ENCODE results near the gene MGA. TPM values are rescaled to one million over a fixed set of nuclear protein-coding genes. Genes with fewer than 3 reads are reported as not detected.
A peak's percentile ranks its signal among the peaks of the same experiment; 100 is the strongest.

MGA gene
- total RNA-seq, 4 donors from 2014 or later: 29.7 to 53.8 (median 31.7) TPM

- Histone ChIP-seq H3K4me1 (peaks cover 0 to 45% (median 24%) of the 10 kb centered on the region in 4 donors), H3K27me3 (no peaks in the 10 kb centered on the region), H3K4me3 (peak overlapping the region in 2 of 4 donors; percentile 73 to 85), H3K9me3 (no peaks in the 10 kb centered on the region), H3K27ac (peak overlapping the region; percentile 37 to 91 (median 86)), H3K36me3 (no peaks in the 10 kb centered on the region)
- DNase-seq (ENCODE audit: low spot score in 2 of 2): no peak
- WGBS, 2 donors: 27 to 30% methylated on average over 5 of the region's 5 CpGs
- TF ChIP-seq EP300 (IDR thresholded peaks at IDR 0.05) (no peak), POLR2A (IDR thresholded peaks at IDR 0.05) (no peak), CTCF (IDR thresholded peaks at IDR 0.05) (no peak)
Measured at GRCh38 chr15:41773332-41773728, 113.1 kb downstream of the MGA start.

- no peak for DNase-seq (ENCODE audit: low spot score in 2 of 2)
- Histone ChIP-seq H3K27ac (peak overlapping the region; percentile 37 to 91 (median 86)), H3K9me3 (no peaks in the 10 kb centered on the region), H3K27me3 (no peaks in the 10 kb centered on the region), H3K36me3 (no peaks in the 10 kb centered on the region), H3K4me3 (peak overlapping the region; percentile 34 to 85 (median 58)), H3K4me1 (peaks cover 0 to 45% (median 24%) of the 10 kb centered on the region in 4 donors)
- 4% methylated on average over 7 of the region's 7 CpGs for WGBS, 2 donors
- no peak for TF ChIP-seq CTCF (IDR thresholded peaks at IDR 0.05)
- TF ChIP-seq POLR2A (IDR thresholded peaks at IDR 0.05): no peak
- no peak for TF ChIP-seq EP300 (IDR thresholded peaks at IDR 0.05)
Measured at GRCh38 chr15:41773729-41774061, 113.5 kb downstream of the MGA start.

DNA sequence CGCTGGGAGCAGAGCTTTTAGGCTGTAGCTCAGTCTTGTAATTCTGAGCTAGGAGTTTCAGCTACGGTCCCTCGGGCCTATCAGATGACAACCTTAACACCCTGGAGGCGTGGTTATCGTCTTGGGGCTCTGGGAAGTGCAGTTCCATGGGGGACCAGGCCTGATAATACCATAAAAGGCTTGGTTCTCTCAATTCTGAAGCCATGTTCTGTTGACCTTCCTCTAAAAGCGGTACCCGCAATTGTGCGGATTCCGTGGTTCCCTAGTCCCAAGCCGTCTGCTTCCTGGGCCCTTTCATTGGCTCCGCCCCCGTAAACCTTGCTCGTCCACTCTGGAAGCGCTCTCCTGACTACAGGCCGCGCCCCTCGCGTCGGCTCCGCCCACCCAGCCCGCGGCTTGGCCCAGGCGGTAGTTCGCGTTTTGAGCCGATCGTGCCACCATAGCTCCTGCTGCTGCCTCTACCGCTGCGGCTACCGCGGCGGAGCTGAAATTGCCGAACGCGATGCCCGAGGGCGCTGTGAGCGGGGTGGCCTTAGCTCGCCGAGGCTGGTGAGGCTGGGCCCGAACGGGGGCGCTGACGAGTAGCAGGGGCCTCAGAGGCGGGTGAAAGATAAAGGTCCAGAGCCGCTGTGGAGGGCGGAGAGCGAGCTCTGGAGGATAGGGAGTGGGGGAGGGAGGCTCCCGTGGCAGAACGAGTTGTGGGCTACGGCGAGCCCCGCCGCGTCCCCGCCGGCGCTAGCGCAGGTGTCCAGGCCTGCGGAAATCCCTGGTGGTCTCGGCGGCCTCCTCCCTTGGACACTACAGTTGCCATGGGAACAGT is 114.1 kb downstream of the MGA start, which contains the start of gene MAPKBP1:
Gene MAPKBP1 (plus strand): TSS at position 423 of the 820 bp plus-strand sequence. CDS start 792 bp downstream, outside the sequence.
- DNase-seq (ENCODE audit: low spot score in 2 of 2): peak; percentile 93 to 95
- Histone ChIP-seq H3K4me3 (peak within 1 kb of the TSS; percentile 44 to 85 (median 77)), H3K27me3 (no peaks in the 10 kb centered on the region), H3K4me1 (peaks cover 0 to 46% (median 24%) of the 10 kb centered on the region in 4 donors), H3K9me3 (no peaks in the 10 kb centered on the region), H3K36me3 (no peaks in the 10 kb centered on the region), H3K27ac (peak within 1 kb of the TSS; percentile 37 to 91 (median 86))
- 1% methylated on average over 48 to 49 of the region's 62 CpGs for WGBS, 2 donors
- peak; percentile 44 to 97 for TF ChIP-seq EP300 (IDR thresholded peaks at IDR 0.05)
- TF ChIP-seq CTCF (IDR thresholded peaks at IDR 0.05): peak; percentile 53 to 85 (median 75)
- TF ChIP-seq POLR2A (IDR thresholded peaks at IDR 0.05): peak; percentile 26 to 75

DNA sequence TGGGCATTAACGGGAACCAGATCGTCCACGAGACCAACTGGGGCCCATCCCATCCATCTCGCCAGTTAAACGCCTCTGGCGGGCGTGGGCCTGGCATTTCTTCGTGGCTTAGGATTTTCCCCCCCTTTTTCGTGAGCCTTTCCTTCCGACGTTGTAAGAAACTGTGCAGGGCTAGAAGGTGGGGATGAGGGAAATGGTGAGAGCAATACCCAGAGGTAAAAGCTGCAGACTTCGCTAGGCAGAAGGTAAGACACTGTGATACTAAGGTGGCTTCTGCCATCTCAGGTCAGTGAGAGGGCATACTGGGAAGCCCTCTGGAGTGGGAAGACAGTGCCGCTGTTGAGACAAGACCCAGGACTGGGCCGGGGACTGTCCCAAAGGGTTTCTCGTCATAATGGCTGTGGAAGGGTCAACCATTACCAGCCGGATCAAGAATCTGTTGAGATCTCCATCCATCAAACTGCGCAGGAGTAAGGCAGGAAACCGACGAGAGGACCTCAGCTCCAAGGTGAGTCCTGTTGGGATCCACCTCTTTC is 114.7 kb downstream of the MGA start:
- Histone ChIP-seq H3K4me1 (peaks cover 0 to 52% (median 24%) of the 10 kb centered on the region in 4 donors), H3K27ac (peak overlapping the region; percentile 37 to 91 (median 86)), H3K9me3 (no peaks in the 10 kb centered on the region), H3K36me3 (no peaks in the 10 kb centered on the region), H3K4me3 (peak overlapping the region; percentile 44 to 85 (median 77)), H3K27me3 (no peaks in the 10 kb centered on the region)
- WGBS, 2 donors: 6 to 9% methylated on average over 18 to 19 of the region's 19 CpGs
- DNase-seq (ENCODE audit: low spot score in 2 of 2): no peak
- no peak for TF ChIP-seq POLR2A (IDR thresholded peaks at IDR 0.05)
- TF ChIP-seq CTCF (IDR thresholded peaks at IDR 0.05): no peak
- no peak for TF ChIP-seq EP300 (IDR thresholded peaks at IDR 0.05)

GRCh38 chr15:41775651-41776050 is 115.4 kb downstream of the MGA start:
- Histone ChIP-seq H3K4me3 (peak overlapping the region; percentile 44 to 85 (median 77)), H3K27me3 (no peaks in the 10 kb centered on the region), H3K27ac (peak overlapping the region in 3 of 4 donors; percentile 82 to 91 (median 91)), H3K9me3 (no peaks in the 10 kb centered on the region), H3K36me3 (no peaks in the 10 kb centered on the region), H3K4me1 (peaks cover 0 to 57% (median 24%) of the 10 kb centered on the region in 4 donors)
- DNase-seq (ENCODE audit: low spot score in 2 of 2): no peak
- 58 to 60% methylated on average over 2 of the region's 2 CpGs for WGBS, 2 donors
- TF ChIP-seq CTCF (IDR thresholded peaks at IDR 0.05) (no peak), POLR2A (IDR thresholded peaks at IDR 0.05) (no peak), EP300 (IDR thresholded peaks at IDR 0.05) (no peak)

All from tibial nerve (tissue), 4 donors.